SK-N-SH treated with all-trans-retinoic acid at 6 μM for 48 hours (cell line): Measurements from ENCODE around the gene CEP131.
A peak's percentile ranks its signal among the peaks of the same experiment; 100 is the strongest.

Experiments used
- ATAC-seq: fragments of 200-7000 bp; cut with Tn5 transposase; 3 replicates; pipeline ENCODE4 v1.9.1; 2020; ENCODE audit warnings: mild to moderate bottlenecking, moderate library complexity
- ARNTL ChIP-seq: fragments of 450-650 bp; formaldehyde crosslinking; IDR thresholded peaks from 2 replicates; pipeline ENCODE4 v1.5.0; 2020; ENCODE audit warnings: low read depth, mild to moderate bottlenecking, moderate library complexity, borderline replicate concordance
- BACH2 ChIP-seq: fragments of 250-450 bp; sonication (Bioruptor Pico); IDR thresholded peaks from 2 replicates; pipeline ENCODE4 v1.9.0; 2021; ENCODE audit warnings: mild to moderate bottlenecking, borderline replicate concordance
- CREB5 ChIP-seq: fragments of 250-450 bp; sonication (Bioruptor Pico); IDR thresholded peaks from 2 replicates; pipeline ENCODE4 v1.5.1; 2020; ENCODE audit warnings: low read depth, mild to moderate bottlenecking, moderate library complexity
- CSRNP3 ChIP-seq: fragments of 250-450 bp; sonication (Bioruptor Pico); IDR thresholded peaks from 2 replicates; pipeline ENCODE4 v1.5.1; 2021; ENCODE audit warnings: mild to moderate bottlenecking, moderate library complexity
- ESRRG ChIP-seq: fragments of 250-450 bp; sonication (Bioruptor Pico); IDR thresholded peaks from 2 replicates; pipeline ENCODE4 v1.6.1; 2021; ENCODE audit warnings: mild to moderate bottlenecking
- GLIS3 ChIP-seq: fragments of 250-450 bp; sonication (Bioruptor Pico); IDR thresholded peaks from 2 replicates; pipeline ENCODE4 v1.5.0; 2020; ENCODE audit warnings: mild to moderate bottlenecking, moderate library complexity
- ISL1 ChIP-seq: fragments of 250-450 bp; sonication (Bioruptor Pico); IDR thresholded peaks from 2 replicates; pipeline ENCODE4 v2.1.2; 2022; ENCODE audit warnings: mild to moderate bottlenecking, moderate library complexity
- OSR1 ChIP-seq: fragments of 250-450 bp; sonication (Bioruptor Pico); IDR thresholded peaks from 2 replicates; pipeline ENCODE4 v1.8.0; 2022; ENCODE audit warnings: moderate library complexity, mild to moderate bottlenecking, inconsistent platforms
- POU6F1 ChIP-seq: fragments of 250-450 bp; sonication (Bioruptor Pico); IDR thresholded peaks from 2 replicates; pipeline ENCODE4 v1.8.0; 2021; ENCODE audit warnings: low read depth, mild to moderate bottlenecking, moderate library complexity, borderline replicate concordance
- PPARA ChIP-seq: fragments of 250-450 bp; sonication (Bioruptor Pico); IDR thresholded peaks from 2 replicates; pipeline ENCODE4 v1.5.0; 2020; ENCODE audit warnings: mild to moderate bottlenecking, borderline replicate concordance
- RARB ChIP-seq: fragments of 250-450 bp; sonication (Bioruptor Pico); IDR thresholded peaks from 2 replicates; pipeline ENCODE4 v1.8.0; 2021; ENCODE audit warnings: mild to moderate bottlenecking, moderate library complexity
- SNAI2 ChIP-seq: fragments of 250-450 bp; sonication (Bioruptor Pico); IDR thresholded peaks from 2 replicates; pipeline ENCODE4 v1.5.0; 2020; ENCODE audit warnings: mild to moderate bottlenecking, moderate library complexity
- TCF4 ChIP-seq: fragments of 250-450 bp; sonication (Bioruptor Pico); IDR thresholded peaks from 2 replicates; pipeline ENCODE4 v1.8.0; 2021; ENCODE audit warnings: mild to moderate bottlenecking, moderate library complexity, borderline replicate concordance
- TOX ChIP-seq: fragments of 250-450 bp; sonication (Bioruptor Pico); IDR thresholded peaks from 2 replicates; pipeline ENCODE4 v1.8.0; 2021; ENCODE audit warnings: mild to moderate bottlenecking, moderate library complexity, borderline replicate concordance
- TSHZ2 ChIP-seq: fragments of 250-450 bp; sonication (Bioruptor Pico); IDR thresholded peaks from 2 replicates; pipeline ENCODE4 v1.5.0; 2020; ENCODE audit warnings: mild to moderate bottlenecking, moderate library complexity
- ZFP3 ChIP-seq: fragments of 250-450 bp; sonication (Bioruptor Pico); IDR thresholded peaks from 2 replicates; pipeline ENCODE4 v1.5.0; 2020; ENCODE audit warnings: mild to moderate bottlenecking, moderate library complexity
- ZFP30 ChIP-seq: fragments of 450-650 bp; formaldehyde crosslinking; IDR thresholded peaks from 2 replicates; pipeline ENCODE4 v1.5.0; 2022; ENCODE audit warnings: mild to moderate bottlenecking, moderate library complexity
- ZNF565 ChIP-seq: fragments of 450-650 bp; formaldehyde crosslinking; conservative IDR thresholded peaks from 2 replicates; pipeline ENCODE4 v1.5.0; 2020; ENCODE audit warnings: low read depth, mild to moderate bottlenecking, moderate library complexity
- ZNF70 ChIP-seq: fragments of 450-650 bp; formaldehyde crosslinking; IDR thresholded peaks from 2 replicates; pipeline ENCODE4 v1.5.0; 2020; ENCODE audit warnings: mild to moderate bottlenecking, moderate library complexity
- ZNF8 ChIP-seq: fragments of 450-650 bp; formaldehyde crosslinking; IDR thresholded peaks from 2 replicates; pipeline ENCODE4 v1.5.0; 2020; ENCODE audit warnings: mild to moderate bottlenecking, moderate library complexity

The CEP131 gene

GRCh38 chr17:81256616-81257015 lies 33.9 kb upstream of the CEP131 start:
- TF ChIP-seq ARNTL (CRISPR knock-in tag) (no peak), ZNF565 (CRISPR knock-in tag) (no peak), ZFP30 (no peak), OSR1 (CRISPR knock-in tag) (no peak), CSRNP3 (CRISPR knock-in tag) (no peak), TSHZ2 (no peak), ISL1 (no peak), PPARA (CRISPR knock-in tag) (no peak), ESRRG (CRISPR knock-in tag) (no peak), ZNF70 (CRISPR knock-in tag) (no peak), TOX (no peak), BACH2 (CRISPR knock-in tag) (no peak), RARB (no peak), CREB5 (no peak), ZFP3 (CRISPR knock-in tag) (no peak)
- no peak for ATAC-seq

GRCh38 chr17:81254955-81255717 lies 32.4 kb upstream of the CEP131 start:
- TF ChIP-seq TOX: no peak
- TF ChIP-seq ISL1: no peak
- peak; percentile 8; the same call in 1 of the 3 replicates for ATAC-seq

- no peak for TF ChIP-seq ZNF8 (CRISPR knock-in tag)
- no peak for TF ChIP-seq SNAI2 (CRISPR knock-in tag)
- no peak for TF ChIP-seq TSHZ2
- TF ChIP-seq PPARA (CRISPR knock-in tag): no peak
- no peak for TF ChIP-seq ZFP30
- TF ChIP-seq BACH2 (CRISPR knock-in tag): no peak
- TF ChIP-seq GLIS3: no peak
- TF ChIP-seq ZNF565 (CRISPR knock-in tag): no peak
- no peak for TF ChIP-seq ZFP3 (CRISPR knock-in tag)
- no peak for TF ChIP-seq POU6F1 (CRISPR knock-in tag)
- no peak for TF ChIP-seq TCF4 (CRISPR knock-in tag)
- no peak for TF ChIP-seq OSR1 (CRISPR knock-in tag)
- peak; percentile 51 for ATAC-seq
Observed at GRCh38 chr17:81253358-81254131, 30.8 kb upstream of the CEP131 start.
